ENCODE results near the gene ABO.
A peak's percentile ranks its signal among the peaks of the same experiment; 100 is the strongest.
"Not testable (repeated sequence)": the region's sequence is repeated elsewhere in the genome, so short reads cannot be mapped to it uniquely, and the experiment has no call there.

ABO gene

DNA sequence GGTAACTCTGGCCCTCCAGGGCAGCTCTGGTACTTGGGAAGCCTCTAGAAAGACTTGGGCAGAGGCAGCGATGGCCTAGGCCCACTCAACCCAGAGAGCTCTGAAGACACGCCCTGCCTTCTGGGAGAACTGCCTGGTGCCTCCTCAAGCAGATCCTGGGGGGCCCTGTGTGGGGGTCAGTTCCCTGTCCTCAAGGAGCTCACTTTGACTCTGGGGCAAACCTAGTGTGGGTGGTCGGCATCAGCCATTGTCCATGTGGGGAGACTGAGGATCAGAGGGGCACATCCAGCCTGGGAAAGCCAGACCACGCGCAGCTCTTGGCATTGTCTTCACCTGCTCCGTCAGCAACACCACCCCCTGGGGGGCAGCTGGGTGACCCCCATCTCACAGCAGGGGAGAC is 28.0 kb downstream of the ABO start:
- no peak for DNase-seq (ENCODE audit: low read depth in 1 of 2, low spot score in 1 of 2)

DNA sequence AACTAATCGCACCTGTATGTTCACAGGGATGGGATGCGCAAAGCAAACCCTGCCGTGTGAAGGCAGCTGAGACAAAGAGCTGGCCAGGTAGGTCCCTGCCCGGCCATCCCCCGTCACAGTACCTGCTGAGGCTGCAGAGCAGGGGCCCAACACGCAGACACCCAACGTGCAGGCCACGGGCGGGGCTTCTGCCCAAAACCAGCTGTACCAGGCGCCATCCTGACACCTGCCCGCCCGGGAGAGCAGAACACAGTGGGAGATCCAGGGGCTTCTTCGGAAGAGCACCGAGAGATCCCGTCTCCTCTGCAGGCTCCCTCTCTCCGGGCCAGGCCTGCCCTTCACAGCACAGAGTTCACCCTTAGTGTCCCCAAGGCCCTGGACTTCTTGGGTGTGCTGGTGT is 28.4 kb downstream of the ABO start:
- DNase-seq (ENCODE audit: low read depth in 1 of 2, low spot score in 1 of 2): no peak

DNA sequence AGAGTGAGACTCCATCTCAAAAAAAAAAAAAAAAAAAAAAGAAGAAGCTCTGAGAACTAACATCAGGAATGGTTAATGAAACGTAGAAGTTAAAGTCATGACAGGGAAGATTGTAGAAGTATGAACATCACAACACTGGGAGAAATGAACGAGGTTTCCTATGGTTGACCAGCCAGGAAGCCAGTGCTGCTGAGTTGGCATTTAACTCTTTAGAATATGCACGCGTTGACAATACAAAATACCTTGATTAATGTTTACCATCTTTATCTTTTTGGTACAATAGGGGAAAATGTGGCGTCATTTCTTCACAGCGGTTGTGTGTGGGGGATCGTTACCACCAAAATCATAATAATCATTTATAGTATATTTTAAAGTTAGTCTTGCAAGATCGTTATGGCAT is 32.0 kb downstream of the ABO start:
- DNase-seq (ENCODE audit: low read depth in 1 of 2, low spot score in 1 of 2): no peak

DNA sequence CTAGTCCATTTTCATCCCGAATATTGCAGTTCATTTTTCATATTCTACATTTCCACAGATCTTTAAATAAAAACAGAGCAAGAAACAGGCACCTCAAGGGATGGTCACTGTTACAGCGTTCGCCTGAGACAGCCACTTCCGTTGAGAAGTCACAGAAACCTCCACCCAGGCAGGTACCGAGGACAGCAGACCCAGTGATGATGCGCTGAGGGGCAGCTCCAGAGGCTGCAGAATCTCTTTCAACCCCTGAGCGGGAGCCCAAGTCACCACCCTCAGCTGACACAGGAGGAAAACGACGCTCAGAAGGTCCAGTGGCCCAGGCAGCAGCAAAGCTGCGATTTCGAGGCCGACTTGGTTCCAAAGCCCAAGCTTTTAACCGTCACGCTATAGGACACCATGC is 32.8 kb downstream of the ABO start:
- no peak for DNase-seq (ENCODE audit: low read depth in 1 of 2, low spot score in 1 of 2)

DNA sequence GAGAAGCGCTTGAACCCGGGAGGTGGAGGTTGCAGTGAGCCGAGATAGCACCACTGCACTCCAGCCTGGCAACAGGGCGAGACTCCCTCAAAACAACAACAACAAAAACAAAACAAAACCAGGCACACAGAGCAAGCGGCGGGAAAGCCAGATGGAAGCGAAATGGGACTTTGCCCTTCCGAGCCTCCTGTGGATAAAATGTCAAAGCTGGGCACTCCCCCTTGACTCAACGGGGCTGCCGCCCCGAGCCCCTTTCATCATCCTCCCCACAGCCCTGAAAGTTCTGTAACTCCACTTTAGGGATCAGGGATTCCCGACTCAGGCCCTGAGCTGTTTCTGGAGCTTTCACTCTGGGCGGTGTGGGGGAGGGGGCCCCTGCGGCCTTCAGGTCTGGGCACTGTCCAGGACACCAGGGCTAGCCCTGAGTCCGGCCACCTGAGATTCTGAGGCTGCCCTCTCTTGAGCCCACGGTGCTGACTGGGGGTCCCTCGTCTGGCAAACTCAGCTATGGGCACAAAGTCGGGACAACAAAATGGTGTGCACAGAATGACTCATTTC is 35.4 kb downstream of the ABO start:
- DNase-seq (ENCODE audit: low read depth in 1 of 2, low spot score in 1 of 2): no peak

DNA sequence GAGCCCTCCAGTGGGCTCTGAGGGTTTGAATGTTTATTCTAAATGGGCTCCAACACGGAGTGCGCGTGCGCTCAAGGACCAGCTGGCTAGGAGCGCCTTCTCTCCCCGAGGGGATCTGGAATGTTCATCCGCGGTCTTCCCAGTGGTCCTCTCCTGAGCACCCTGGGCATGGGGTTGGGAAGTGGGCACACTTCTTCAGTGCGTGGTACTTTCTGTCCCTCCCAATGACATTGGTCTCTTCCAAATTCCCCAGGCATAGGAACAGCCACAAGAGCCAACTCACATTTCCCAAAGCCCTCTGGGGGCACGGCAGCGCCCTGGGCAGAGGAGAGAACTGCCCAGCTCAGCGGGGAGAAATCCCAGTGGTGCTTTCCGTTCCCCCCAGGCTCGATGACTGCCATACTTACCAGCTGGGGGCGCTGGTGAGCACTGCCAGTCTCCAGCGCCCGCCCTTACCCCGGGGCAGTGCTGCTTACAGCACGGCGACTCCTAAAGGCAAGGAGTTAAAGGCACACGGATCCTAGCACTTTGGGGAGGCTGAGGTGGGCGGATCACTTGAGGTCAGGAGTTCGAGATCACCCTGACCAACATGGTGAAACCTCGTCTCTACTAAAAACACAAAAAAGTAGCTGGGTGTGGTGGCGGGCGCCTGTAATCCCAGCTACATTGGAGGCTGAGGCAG is 36.0 kb downstream of the ABO start:
- peak in 1 of 2 donors; percentile 34 for DNase-seq (ENCODE audit: low read depth in 1 of 2, low spot score in 1 of 2)

DNA sequence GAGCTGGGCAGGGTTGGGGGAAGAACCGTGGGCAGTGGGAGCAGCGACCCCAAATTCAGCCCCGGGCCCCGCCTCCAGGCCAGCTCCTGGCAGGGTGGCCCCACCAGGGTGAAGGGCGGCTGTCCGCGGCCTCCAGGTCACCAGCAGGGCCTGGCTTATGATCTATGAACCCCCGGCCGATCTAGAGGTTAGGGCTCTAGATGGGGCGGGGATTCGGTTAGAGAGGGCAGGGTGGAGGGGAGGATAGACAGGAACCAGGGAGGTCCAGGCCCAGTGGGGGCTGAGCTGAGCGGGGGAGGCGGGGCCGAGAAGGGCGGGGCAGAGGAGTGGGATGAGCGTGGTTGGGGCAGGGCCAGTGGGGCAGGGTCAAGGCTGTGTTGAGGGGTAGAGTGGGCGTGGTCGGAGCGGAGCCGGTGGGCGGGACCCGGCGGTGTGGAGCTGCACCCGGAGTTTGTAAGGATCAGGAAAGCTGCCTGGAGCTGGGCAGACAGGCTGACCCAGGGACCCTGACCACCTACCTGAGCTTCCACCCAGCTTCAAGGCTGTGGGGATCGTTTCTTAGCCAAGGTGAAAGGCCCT is 36.6 kb downstream of the ABO start:
- DNase-seq (ENCODE audit: low read depth in 1 of 2, low spot score in 1 of 2): no peak

DNA sequence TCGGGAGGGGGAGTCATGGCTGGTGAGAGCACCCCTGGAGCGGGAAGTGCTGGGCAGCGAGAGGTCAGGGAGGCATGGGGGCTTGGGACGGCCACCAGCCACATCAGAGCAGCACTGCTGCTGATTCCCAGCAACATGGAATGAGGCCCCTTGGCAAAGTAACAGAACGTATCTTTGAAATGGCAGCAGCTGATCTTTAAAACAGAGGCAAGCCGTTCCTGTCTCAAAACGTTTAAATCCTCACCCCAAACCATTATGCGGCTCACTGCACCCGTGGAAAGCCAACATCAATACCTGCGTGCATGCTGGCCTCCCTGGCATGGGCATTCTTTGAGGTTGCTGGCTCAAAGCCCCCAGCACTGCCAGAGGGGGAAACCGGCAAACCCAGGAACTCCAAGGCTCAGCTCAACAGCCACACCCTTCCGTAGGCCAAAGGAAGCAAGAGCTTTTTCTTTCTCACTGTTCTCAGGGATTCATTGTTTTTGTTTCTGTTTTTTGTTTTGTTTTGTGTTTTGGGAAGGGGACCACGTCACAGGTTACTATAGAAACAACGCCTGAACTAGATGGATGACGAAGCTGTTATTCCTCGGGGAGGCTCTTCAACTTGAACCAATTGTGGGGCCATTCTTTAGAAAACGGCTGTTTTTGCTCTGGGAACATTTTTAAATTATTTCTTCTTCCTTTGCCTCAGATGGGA is 37.8 kb downstream of the ABO start:
- DNase-seq (ENCODE audit: low read depth in 1 of 2, low spot score in 1 of 2): no peak

DNA sequence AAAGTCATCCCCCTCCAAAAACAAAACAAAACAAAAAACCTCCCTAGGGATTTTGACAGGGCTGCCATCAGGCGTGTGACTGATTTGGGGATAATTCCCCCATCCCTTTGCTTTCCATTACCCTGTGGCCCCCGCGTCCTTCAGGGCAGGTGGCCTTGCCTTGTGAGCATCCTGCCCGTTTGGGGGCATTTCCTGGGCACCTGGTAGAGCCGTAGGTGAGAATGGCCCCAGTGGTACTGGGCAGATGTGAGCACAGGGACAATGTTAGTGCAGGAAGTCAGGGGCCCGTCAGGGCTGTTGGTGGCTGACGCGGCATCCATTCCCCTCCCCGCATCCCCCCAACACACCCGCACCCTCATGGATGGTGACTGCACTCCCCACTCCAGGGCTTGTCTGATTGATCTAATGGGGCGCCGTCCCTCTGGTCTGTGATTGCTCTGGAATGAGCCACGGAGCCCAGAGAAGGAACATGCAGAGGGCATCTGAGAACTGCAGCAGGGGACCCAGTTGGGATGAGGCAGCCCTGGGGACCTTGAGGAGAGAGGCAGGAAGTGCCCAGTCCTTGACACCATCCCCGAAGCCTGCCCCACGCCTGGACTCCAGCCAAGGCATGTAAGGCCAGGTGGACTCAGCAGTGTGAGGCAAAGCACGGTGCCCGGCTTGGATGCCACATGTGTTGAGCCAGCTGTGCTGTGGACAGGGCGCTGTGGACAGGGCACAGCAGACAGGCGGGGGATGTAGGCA is 38.5 kb downstream of the ABO start:
- not testable (repeated sequence) for DNase-seq (ENCODE audit: low read depth in 1 of 2, low spot score in 1 of 2)

DNA sequence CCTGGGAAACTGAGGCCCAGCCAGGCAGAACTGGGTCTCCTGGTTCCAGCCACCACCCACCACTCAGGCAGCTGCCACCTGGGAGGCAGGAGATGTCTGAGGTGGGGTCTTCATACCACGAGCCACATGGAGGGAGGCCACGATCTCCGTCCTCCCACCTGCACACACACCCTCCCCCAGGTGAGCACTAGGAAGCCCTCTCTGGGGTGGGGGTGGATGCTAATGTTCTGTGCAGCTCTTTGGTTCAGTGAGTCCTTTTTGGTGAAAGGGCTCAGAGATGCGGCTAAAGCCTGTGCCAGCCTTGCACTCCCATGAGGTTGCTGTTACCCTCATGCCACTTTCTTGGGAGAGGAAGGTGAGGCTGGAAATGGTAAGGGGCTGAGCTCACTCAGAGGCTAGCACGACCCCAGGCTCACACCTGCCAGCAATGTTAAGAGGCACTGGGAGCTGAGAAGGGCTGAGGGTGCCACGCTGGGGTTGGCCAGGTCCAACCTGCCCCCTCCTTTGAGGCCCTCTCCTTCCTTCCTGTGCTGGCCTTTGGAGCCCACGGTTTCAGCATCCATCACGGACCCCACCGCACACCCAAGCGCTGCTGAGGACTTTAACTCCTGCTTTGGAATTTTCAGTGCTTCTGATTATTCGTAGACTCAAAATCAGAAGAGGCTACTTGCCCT is 39.3 kb downstream of the ABO start:
- DNase-seq (ENCODE audit: low read depth in 1 of 2, low spot score in 1 of 2): no peak

DNA sequence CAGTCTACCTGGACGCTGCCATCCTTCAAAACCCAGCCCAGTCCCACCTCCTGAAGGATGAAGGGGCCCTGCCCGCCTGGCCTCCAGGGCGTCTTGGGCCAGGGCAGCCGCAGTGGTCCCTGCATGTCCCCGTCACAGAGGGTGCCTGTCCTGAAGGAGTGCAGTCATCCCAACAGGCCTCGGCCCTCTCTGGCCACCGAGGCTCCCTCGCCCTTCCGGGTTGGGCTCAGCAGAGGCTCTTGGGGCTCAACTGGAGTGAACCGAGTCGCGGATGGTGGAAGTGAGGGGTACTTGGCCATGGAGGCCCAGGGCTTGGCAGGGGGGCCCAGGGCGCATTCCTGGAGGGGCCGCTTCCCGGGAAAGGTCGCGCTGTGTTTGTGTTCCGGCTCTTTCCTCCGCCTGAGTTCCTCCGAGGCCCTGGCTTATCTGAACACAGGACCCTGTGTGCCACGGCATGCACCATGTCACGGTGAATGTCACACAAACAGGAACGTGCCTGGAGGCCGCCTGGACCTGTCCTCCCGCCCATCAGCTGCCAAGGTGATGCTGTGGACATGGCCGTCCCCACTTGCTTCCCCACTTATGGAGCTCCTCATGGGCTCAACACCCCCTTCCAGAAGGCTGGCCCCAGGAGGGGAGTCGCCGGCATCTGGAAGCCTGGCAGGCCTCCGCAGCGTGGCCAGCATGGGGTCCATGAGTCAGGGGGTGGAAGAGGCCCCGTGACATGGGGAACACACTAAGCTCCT is 40.3 kb downstream of the ABO start:
- DNase-seq (ENCODE audit: low read depth in 1 of 2, low spot score in 1 of 2): no peak

DNA sequence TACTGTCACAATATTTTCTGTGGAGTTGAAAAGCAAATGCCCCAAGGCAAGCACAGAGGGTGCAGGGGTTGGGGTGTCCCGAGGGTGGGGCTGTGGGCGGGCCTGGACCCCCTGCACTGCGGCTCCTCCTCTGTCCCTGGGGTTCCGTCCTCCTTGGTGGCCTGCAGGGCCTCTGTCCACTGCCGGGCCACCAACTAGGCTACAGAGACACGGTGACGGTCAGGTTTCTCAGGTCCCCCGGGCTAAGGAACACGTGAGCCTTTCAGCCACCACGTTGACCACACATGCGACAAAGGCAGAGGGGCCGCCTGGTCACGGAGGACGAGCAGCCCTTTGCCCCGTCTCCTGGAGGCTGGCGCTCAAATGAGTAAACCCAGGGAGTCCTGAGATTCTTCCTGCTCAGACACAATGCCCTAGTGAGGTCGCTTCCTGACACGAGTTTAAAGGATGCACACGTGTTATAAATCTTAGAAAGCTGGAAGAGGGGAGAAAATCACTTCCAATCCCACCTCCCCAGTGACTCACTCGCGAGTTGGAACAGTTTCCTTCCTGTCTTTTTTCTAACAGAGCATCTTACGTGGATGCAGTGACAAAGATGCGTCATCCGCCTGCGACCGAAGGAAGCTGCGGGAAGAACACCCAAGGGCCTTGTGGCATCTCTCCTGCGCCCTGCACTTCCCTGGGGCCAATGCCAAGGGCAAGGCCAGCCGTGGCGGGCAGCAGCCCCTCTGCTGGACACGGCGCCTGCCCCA is 41.1 kb downstream of the ABO start:
- no peak for DNase-seq (ENCODE audit: low read depth in 1 of 2, low spot score in 1 of 2)

DNA sequence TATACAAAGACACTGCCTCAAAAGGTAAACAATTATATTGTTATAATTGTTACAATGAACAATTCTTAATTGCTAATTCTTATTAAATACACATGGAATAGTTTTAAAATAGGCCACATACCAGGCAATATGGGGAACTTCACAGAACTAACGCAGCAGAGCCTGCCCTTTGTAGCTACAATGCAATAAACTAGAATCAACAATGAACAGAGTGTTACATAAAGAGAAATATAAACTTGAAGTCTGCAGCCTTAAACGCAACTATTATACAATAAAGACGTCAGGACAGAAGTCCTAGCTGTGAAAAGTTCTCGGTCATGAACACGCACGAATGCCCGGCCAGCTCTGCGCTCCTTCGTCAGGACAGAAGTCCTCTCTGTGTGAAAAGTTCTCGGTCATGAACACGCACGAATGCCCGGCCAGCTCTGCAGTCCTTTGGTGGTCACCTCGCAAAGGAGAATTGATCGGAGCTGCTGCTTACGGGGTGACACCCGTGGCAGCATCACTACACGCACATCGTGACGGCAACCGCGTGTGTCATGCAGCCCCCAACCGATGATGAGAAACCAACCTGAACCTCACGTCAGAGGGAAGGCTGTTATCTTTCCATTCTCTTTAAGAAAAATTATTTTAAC is 43.0 kb downstream of the ABO start:
- DNase-seq (ENCODE audit: low read depth in 1 of 2, low spot score in 1 of 2): not testable (repeated sequence)

DNA sequence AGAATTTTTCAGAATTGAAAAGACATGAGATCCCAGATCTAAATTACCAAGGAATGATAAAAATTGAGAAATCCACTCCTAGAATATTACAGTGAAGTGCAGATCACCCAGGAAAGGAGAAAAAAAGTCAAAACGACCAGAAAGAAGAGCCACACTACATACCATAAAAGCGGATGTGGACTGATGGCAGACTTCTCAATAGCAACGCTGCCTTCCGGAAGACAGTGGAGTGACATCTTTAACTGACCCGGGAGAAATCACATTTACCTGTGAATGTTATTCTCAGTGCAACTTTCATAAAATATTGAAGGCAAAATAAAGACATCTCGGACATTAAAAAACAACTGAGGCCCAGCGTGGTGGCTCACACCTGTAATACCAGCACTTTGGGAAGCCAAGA is 44.5 kb downstream of the ABO start:
- not testable (repeated sequence) for DNase-seq (ENCODE audit: low read depth in 1 of 2, low spot score in 1 of 2)

DNA sequence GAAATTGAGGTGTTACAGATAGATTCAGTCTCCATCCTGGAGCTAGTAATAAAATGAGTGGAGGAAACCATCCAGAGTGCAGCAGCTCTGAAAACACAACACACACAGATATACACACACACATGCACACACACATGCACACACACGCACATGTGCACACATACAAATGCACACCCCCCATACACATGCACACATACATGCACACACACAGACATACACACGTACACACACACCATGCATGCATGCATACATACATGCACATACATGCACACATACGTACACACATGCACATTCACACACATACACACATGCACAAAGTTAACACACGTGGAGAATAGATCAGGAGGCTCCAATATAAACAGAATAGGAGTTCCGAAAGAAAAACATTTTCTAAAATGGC is 44.9 kb downstream of the ABO start:
- no peak for DNase-seq (ENCODE audit: low read depth in 1 of 2, low spot score in 1 of 2)

DNA sequence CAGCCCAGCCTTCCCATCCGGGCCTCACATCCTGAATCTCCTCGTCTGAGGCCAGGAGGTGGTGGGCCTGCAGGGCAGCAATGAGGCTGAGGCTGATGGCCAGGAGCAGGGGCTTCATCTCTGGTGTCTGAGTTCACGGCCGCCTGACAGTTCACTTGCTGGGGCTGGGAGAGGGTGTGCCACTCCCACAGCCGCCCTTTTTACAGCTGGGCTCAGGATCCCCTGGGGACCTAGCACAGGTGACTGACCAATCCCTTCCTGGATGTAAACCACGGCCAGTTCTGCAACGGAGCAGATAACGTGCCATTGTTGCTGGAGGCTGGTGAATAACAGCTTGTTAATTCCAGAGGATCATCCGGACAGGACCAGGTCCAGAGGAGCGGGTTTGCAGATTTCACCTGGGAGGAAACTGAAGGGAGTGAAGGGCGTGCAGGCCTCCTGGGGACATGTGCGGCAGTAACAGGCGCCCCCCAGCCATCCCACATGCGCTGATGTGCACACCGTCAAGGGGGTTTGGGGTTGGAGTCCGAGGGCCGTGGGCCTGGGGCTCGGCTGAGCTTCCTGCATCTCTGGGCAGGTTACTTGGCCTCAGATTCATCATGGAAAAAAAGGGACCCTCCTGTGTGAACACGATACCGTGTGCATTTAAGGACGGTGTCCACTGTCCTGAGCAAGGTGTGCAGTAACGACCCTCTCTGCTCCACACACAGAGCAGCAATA is 46.4 kb downstream of the ABO start:
- not testable (repeated sequence) for DNase-seq (ENCODE audit: low read depth in 1 of 2, low spot score in 1 of 2)

DNA sequence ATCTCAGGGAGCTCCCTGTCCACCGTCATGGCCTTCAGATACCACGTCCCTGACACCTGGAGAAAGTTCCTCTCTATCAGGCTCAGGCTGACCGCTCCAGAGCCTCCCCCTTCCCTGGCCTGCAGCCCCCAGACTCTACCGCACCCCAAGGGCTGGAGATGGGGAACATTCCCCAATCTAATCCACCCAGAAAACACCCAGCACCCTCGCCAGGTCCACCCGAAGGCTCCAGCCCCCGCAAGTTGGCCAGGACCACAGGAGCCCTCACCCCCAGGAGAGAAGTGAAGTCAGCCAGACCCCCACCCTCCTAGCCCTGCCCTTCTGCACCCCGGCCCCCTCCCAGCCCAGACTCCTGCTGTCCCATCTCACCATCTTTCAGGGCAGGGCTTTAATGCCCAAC is 47.0 kb downstream of the ABO start:
- DNase-seq (ENCODE audit: low read depth in 1 of 2, low spot score in 1 of 2): not testable (repeated sequence)

DNA sequence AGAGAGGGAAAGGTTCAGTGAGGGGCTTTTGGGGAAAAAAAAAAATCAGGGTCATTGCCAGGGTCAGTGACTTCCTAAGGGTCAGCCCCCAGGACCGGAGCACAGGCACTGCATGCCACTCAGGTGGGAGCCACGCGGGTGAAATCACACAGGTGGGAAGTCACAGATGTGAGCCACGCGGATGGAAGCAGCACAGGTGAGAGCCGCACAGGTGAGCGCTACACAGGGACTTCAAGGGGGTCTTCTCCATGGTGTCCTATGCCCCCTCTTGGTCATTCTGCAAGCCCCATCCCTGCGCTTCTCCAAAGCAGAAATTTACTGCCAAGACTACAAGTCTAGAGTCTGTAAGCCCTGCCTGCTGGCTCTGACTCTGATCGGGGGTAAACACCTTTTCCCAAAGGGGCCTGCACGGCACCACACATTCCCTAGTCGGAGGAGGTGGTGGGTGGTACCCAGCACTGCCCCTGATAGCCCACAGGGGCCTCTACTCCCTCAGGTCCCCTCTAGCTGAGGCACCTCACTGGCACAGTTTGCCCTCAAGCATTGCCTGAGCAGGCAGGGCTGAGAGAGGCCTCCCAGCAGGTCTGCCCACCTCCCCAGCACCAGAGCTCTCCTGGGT is 47.6 kb downstream of the ABO start:
- DNase-seq (ENCODE audit: low read depth in 1 of 2, low spot score in 1 of 2): no peak

Measured in activated T-helper 1 cell treated with anti-CD3 and anti-CD28 coated beads, Interleukin-2, amount 50 U/mL, for 16 hours (primary cell).